Neural progenitor cell (in vitro differentiated cells): ENCODE data around the gene PPP1R37.

Experiments used
- EZH2 ChIP-seq: fragments of 200-600 bp; sonication (generic); IDR thresholded peaks from 2 replicates; pipeline ENCODE4 v1.6.1; 2017; ENCODE audit warnings: antibody characterized with exemption, mild to moderate bottlenecking, moderate library complexity
- EZH2phosphoT487 ChIP-seq: fragments of 200-600 bp; sonication (generic); IDR thresholded peaks from 2 replicates; pipeline ENCODE4 v1.6.1; 2017; ENCODE audit warnings: antibody characterized with exemption
- TF ChIP-seq, protein P1 (sequence below): fragments of 200-600 bp; sonication (generic); IDR thresholded peaks from 2 replicates; pipeline ENCODE4 v1.5.1; 2017; ENCODE audit warnings: antibody characterized with exemption, mild to moderate bottlenecking

DNA sequence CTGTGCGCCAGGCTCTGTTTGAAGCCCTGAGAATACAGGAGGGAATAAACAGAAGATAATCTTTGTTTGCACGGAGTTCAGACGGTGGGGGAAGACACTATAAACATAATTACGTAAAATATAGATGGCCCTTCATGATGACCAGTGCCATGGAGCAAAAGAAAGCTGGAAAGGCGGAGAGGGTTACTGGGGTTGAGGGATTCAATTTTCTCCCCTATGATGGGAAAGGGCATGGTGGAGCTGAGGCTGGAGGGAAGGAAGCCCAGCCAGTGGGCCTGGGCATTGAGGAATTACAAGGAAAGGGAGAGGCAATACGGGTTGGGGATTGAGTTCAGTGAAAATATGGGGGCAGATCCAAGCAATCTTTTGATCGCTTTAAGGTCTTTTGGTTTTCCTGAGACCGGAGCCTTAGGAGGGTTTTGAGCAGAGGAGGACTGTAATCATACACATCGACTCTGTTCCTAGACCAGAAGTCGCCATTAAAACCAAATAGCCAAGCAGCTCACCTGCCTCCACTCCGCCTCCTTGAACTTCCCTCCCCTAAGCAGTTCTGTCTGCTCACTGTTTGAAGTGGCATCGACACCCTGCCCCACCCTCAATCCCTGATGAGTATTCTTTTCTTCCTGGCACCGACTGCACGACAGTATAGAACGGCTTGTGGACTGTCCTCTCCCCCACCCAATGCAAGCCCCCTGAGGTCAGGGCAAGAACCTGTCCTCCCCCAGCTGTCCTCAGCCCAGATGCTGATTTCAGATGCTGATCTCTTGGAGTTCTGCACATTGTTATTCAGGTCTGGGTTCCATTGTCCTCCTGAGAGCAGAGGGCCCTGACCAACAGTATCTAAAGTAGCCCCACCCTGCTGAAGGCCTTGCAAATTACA, 15.9 kb upstream of the PPP1R37 start:
- TF ChIP-seq, protein P1, sequence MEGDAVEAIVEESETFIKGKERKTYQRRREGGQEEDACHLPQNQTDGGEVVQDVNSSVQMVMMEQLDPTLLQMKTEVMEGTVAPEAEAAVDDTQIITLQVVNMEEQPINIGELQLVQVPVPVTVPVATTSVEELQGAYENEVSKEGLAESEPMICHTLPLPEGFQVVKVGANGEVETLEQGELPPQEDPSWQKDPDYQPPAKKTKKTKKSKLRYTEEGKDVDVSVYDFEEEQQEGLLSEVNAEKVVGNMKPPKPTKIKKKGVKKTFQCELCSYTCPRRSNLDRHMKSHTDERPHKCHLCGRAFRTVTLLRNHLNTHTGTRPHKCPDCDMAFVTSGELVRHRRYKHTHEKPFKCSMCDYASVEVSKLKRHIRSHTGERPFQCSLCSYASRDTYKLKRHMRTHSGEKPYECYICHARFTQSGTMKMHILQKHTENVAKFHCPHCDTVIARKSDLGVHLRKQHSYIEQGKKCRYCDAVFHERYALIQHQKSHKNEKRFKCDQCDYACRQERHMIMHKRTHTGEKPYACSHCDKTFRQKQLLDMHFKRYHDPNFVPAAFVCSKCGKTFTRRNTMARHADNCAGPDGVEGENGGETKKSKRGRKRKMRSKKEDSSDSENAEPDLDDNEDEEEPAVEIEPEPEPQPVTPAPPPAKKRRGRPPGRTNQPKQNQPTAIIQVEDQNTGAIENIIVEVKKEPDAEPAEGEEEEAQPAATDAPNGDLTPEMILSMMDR: no peak
- TF ChIP-seq EZH2 (no peak), EZH2phosphoT487 (no peak)
